Activated CD4-positive, alpha-beta T cell treated with anti-CD3 and anti-CD28 coated beads for 36 hours (primary cell): Measurements from ENCODE around the gene PCDHGB4. TPM values are rescaled to one million over a fixed set of nuclear protein-coding genes. Genes with fewer than 3 reads are reported as not detected.
"Not testable (repeated sequence)": the region's sequence is repeated elsewhere in the genome, so short reads cannot be mapped to it uniquely, and the experiment has no call there.

Experiments
- ATAC-seq: fragments of 200-7000 bp; cut with Tn5 transposase; one replicate; pipeline ENCODE4 v1.10.0; 2021; ENCODE audit warnings: mild to moderate bottlenecking, moderate library complexity
- CTCF ChIA-PET: fragments of 350-600 bp; sonication (Branson Sonifier 250); formaldehyde crosslinking; loops from one replicate; lab custom pipeline; 2021; ENCODE audit warnings: antibody characterized with exemption; lab: Charles Lee
- POLR2A ChIA-PET: fragments of 350-600 bp; sonication (Branson Sonifier 250); formaldehyde crosslinking; loops from one replicate; lab custom pipeline; 2021; ENCODE audit warnings: antibody characterized with exemption, inconsistent platforms; lab: Charles Lee
- DNase-seq: peaks from one replicate; pipeline ENCODE4 v3.0.0-alpha.2; 2020
- H3K27ac Mint-ChIP-seq: one replicate; pipeline ENCODE4 v1.8.0; 2021; ENCODE audit warnings: mixed read lengths
- H3K27me3 Mint-ChIP-seq: one replicate; pipeline ENCODE4 v1.8.0; 2021; ENCODE audit warnings: mixed read lengths
- H3K36me3 Mint-ChIP-seq: one replicate; pipeline ENCODE4 v1.8.0; 2021; ENCODE audit warnings: low read depth, mixed read lengths
- H3K4me1 Mint-ChIP-seq: one replicate; pipeline ENCODE4 v1.8.0; 2021; ENCODE audit warnings: mixed read lengths
- H3K4me3 Mint-ChIP-seq: one replicate; pipeline ENCODE4 v1.8.0; 2021; ENCODE audit warnings: mild to moderate bottlenecking, moderate library complexity, mixed read lengths
- H3K9me3 Mint-ChIP-seq: one replicate; pipeline ENCODE4 v1.8.0; 2021; ENCODE audit warnings: low read depth, mixed read lengths
- intact Hi-C, 2 experiments: fragments of 100-400 bp; cut with DNase I in 1 of 2; cut with micrococcal nuclease in 1 of 2; formaldehyde crosslinking; loops; one replicate each; pipeline versions ENCODE4 v1.14.2 to v1.15.1; 2022 to 2024; cut with DNase I, micrococcal nuclease
- total RNA-seq, 2 experiments: library from RNA; stranded (reverse); gene quantifications; one replicate each; pipeline ENCODE4 v1.2.3, GENCODE V29; 2021

PCDHGB4 gene
- total RNA-seq, 2 experiments from 2014 or later: 0.09 TPM; not detected in 1

DNA sequence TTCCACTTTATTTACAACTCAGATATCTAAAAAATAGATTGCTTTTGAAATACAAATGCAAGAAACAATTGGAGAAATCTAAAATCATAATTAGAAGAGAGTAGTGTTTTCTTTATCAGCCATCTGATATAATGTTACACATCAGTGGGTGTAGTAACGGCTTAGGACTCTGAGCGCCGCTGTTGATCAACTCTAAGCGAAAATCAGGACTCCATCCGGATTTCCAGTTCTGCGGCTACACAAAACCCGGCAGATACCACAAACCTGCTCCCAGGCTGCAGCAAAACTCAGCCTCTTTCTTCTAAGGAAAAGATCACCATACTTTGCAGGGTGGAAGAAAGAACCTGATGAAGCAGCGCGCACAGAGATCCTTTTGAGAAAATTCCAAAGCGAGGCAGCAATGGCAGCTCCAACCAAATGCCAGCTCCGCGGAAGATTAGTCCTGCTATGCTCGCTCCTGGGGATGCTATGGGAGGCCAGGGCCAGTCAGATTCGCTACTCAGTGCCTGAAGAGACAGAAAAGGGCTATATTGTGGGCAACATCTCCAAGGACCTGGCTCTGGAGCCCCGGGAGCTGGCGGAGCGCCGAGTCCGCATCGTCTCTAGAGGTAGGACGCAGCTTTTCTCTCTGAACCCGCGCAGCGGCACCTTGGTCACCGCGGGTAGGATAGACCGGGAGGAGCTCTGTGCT, 15.2 kb downstream of the PCDHGB4 start, which contains the start of gene PCDHGA9:
Gene PCDHGA9 (plus strand): TSS at position 226 of the 691 bp plus-strand sequence. CDS start 175 bp downstream, at position 401.
- peak; percentile 46 for DNase-seq
- peaks cover 56% of the 10 kb centered on the region for H3K27me3 Mint-ChIP-seq
- H3K36me3 Mint-ChIP-seq: peaks cover 11% of the 10 kb centered on the region
- POLR2A ChIA-PET: no interaction called here
- CTCF ChIA-PET: interaction anchor here (0.6 to 1.5 kb wide), 12 partner anchors 10 to 956 kb away, joined by 3 to 15 read pairs (median 4); partner anchors contain the start of genes PCDHGA10, PCDHGA11 and PCDHGB7
- peaks cover 10% of the 10 kb centered on the region for H3K9me3 Mint-ChIP-seq
- intact Hi-C loops: loop anchor here in 1 of 2 experiments (10.0 kb wide), 1 partner anchor 528 kb away; the partner anchor contains the start of gene PCDHA12
- no peak within 1 kb of the TSS for H3K27ac Mint-ChIP-seq
- no peak within 1 kb of the TSS for H3K4me3 Mint-ChIP-seq
- H3K4me1 Mint-ChIP-seq: no peaks in the 10 kb centered on the region
- no peak for ATAC-seq

DNA sequence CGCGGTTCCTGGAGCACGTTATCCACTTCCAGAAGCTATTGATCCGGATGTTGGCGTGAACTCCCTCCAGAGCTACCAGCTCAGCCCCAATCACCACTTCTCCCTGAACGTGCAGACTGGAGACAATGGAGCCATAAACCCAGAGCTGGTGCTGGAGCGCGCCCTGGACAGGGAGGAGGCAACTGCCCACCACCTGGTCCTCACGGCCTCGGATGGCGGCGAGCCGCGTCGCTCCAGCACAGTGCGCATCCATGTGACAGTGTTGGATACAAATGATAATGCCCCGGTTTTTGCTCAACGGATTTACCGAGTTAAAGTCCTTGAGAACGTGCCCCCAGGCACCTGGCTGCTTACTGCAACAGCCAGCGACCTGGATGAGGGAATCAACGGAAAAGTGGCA, 15.9 kb downstream of the PCDHGB4 start:
- Mint-ChIP-seq H3K36me3 (peaks cover 13% of the 10 kb centered on the region), H3K27ac (no peak overlapping the region), H3K27me3 (peaks cover 62% of the 10 kb centered on the region), H3K4me3 (no peak overlapping the region), H3K4me1 (no peaks in the 10 kb centered on the region), H3K9me3 (peaks cover 12% of the 10 kb centered on the region)
- DNase-seq: no peak
- POLR2A ChIA-PET: no interaction called here
- intact Hi-C loops: loop anchor here in 1 of 2 experiments (10.0 kb wide), 1 partner anchor 529 kb away; the partner anchor contains the start of gene PCDHA12
- CTCF ChIA-PET: interaction anchor here (0.6 to 1.5 kb wide), 12 partner anchors 10 to 207 kb away, joined by 3 to 15 read pairs (median 4); partner anchors contain the start of genes PCDHGA10, PCDHGA11 and PCDHGB7
- ATAC-seq: no peak

DNA sequence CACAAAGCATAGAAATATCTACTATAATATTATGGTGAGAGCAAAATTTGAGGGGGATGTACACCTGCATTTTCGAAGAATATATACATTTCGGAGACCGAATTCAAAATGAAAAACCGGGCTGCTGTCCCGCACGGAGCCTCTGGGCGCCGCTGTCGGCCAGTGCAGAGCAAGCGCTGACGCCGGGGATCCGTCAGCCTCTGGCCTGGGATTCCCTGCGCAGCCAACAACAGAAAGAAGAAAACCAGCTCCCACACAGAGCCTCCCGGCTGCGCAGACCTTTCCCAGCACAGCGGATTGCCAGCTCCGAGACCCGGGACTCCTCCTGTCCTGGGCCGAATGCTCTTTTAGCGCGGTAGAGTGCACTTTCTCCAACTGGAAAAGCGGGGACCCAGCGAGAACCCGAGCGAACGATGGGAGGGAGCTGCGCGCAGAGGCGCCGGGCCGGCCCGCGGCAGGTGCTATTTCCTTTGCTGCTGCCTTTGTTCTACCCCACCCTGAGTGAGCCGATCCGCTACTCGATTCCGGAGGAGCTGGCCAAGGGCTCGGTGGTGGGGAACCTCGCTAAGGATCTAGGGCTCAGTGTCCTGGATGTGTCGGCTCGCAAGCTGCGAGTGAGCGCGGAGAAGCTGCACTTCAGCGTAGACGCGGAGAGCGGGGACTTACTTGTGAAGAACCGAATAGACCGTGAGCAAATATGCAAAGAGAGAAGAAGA, 20.4 kb downstream of the PCDHGB4 start, which contains the start of gene PCDHGB6:
Gene PCDHGB6 (plus strand): TSS at position 232 of the 716 bp plus-strand sequence. CDS start 182 bp downstream, at position 414.
- peaks cover 16% of the 10 kb centered on the region for H3K36me3 Mint-ChIP-seq
- peak; percentile 80 for ATAC-seq
- H3K9me3 Mint-ChIP-seq: peaks cover 19% of the 10 kb centered on the region
- H3K4me3 Mint-ChIP-seq: peak within 1 kb of the TSS; percentile 48
- H3K27me3 Mint-ChIP-seq: peaks cover 60% of the 10 kb centered on the region
- POLR2A ChIA-PET, H3K4me1 Mint-ChIP-seq, H3K27ac Mint-ChIP-seq: not testable (repeated sequence)
- peak; percentile 74 for DNase-seq
- CTCF ChIA-PET: interaction anchor here (1.0 to 3.9 kb wide), 17 partner anchors 9 to 226 kb away, joined by 3 to 23 read pairs (median 4); partner anchors contain the start of genes DIAPH1, PCDHGA1, PCDHGA11 and PCDHGA12
- intact Hi-C loops: loop anchor here (5.0 to 10.0 kb wide), 2 partner anchors 36 to 533 kb away; partner anchors contain the start of genes PCDHGA6 (in 2 of the 2), PCDHGB3 (in 2 of the 2) and PCDHA12 (in 1 of the 2)

DNA sequence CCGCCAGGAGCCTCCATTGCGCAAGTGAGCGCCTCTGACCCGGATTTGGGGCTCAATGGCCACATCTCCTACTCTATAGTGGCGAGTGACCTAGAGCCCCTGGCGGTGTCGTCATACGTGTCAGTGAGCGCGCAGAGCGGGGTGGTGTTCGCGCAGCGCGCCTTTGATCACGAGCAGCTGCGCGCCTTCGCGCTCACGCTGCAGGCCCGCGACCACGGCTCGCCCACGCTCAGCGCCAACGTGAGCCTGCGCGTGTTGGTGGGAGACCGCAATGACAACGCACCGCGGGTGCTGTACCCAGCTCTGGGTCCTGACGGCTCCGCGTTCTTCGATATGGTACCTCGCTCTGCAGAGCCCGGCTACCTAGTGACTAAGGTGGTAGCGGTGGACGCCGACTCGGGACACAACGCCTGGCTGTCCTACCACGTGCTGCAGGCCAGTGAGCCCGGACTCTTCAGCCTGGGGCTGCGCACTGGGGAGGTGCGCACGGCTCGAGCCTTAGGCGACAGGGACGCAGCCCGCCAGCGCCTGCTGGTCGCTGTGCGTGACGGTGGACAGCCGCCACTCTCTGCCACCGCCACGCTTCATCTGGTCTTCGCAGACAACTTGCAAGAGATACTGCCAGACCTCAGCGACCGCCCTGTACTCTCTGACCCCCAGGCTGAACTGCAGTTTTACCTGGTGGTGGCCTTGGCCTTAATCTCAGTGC, 22.3 kb downstream of the PCDHGB4 start:
- Mint-ChIP-seq H3K36me3 (peaks cover 16% of the 10 kb centered on the region), H3K4me1 (peaks cover 8% of the 10 kb centered on the region), H3K9me3 (peaks cover 19% of the 10 kb centered on the region), H3K27ac (no peak overlapping the region), H3K27me3 (peaks cover 63% of the 10 kb centered on the region), H3K4me3 (no peak overlapping the region)
- POLR2A ChIA-PET: no interaction called here
- ATAC-seq (no peak), DNase-seq (no peak)
- CTCF ChIA-PET: interaction anchor here (0.7 kb wide), 1 partner anchor 71 kb away, joined by 3 read pairs; no protein-coding TSS in a partner anchor
- intact Hi-C loops: loop anchor here (5.0 to 10.0 kb wide), 2 partner anchors 37 to 535 kb away; partner anchors contain the start of genes PCDHGA6 (in 2 of the 2), PCDHGB3 (in 2 of the 2) and PCDHA12 (in 1 of the 2)

DNA sequence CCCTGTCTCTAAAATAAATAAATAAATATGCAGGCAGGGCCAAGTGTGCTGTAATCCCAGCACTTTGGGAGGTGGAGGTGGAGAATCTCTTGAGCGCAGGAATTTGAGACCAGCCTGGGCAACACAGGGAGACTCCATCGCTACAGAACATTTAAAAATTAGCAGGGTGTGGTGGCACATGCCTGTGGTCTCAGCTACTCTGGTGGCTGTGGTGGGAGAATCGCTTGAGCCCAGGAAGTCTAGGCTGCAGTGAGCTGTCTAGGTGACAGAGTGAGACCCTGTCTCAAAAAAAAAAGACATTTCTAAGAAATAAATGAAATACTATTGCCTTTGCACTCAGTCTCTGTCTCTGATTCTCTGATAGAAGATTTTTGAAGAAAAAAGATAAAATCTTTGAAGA, 24.1 kb downstream of the PCDHGB4 start:
- H3K4me1 Mint-ChIP-seq: peaks cover 8% of the 10 kb centered on the region
- ATAC-seq (no peak), DNase-seq (no peak)
- peaks cover 16% of the 10 kb centered on the region for H3K9me3 Mint-ChIP-seq
- no peak overlapping the region for H3K27ac Mint-ChIP-seq
- peaks cover 21% of the 10 kb centered on the region for H3K36me3 Mint-ChIP-seq
- intact Hi-C loops: no loop called here
- peaks cover 62% of the 10 kb centered on the region for H3K27me3 Mint-ChIP-seq
- CTCF ChIA-PET: interaction anchor here (1.8 to 3.8 kb wide), 3 partner anchors 10 to 198 kb away, joined by 5 to 23 read pairs (median 19); partner anchors contain the start of genes PCDHB13 and PCDHGA11
- no peak overlapping the region for H3K4me3 Mint-ChIP-seq
- POLR2A ChIA-PET: no interaction called here

DNA sequence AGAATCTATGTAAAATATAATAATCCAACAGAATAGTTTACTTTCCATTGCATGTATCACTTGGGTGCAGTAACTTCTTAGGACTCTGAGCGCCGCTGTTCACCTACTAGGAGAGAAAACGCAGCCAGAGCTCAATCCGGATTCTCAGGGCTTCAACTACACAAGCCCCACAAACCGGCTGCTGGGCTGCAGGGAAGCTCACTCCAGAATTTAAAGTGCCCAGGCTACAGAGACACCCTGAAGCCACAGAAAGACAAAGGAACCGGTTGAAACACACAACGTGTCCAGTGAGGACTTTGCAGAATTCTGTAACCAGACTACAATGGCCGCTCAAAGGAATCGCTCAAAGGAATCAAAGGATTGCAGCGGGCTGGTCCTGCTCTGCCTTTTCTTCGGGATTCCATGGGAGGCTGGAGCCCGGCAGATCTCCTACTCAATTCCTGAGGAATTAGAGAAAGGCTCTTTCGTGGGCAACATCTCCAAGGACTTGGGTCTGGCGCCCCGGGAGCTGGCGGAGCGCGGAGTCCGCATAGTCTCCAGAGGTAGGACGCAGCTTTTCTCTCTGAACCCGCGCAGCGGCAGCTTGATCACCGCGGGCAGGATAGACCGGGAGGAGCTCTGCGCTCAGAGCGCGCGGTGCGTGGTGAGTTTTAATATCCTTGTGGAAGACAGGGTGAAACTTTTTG, 25.5 kb downstream of the PCDHGB4 start, which contains the start of gene PCDHGA10:
Gene PCDHGA10 (plus strand): TSS at position 134 of the 686 bp plus-strand sequence. CDS start 189 bp downstream, at position 323.
- peak within 1 kb of the TSS; percentile 62 for H3K4me3 Mint-ChIP-seq
- peak; percentile 74 for DNase-seq
- POLR2A ChIA-PET: no interaction called here
- H3K27ac Mint-ChIP-seq: no peak within 1 kb of the TSS
- H3K27me3 Mint-ChIP-seq: peaks cover 63% of the 10 kb centered on the region
- H3K9me3 Mint-ChIP-seq: peaks cover 15% of the 10 kb centered on the region
- intact Hi-C loops: loop anchor here (1.0 to 2.0 kb wide), 5 partner anchors 99 to 152 kb away; no protein-coding TSS in a partner anchor
- H3K36me3 Mint-ChIP-seq: peaks cover 23% of the 10 kb centered on the region
- CTCF ChIA-PET: interaction anchor here (0.6 to 3.8 kb wide), 33 partner anchors 8 to 200 kb away, joined by 3 to 46 read pairs (median 6); partner anchors contain the start of genes PCDHB13, PCDHGA11, PCDHGA12 and PCDHGA3
- H3K4me1 Mint-ChIP-seq: peaks cover 10% of the 10 kb centered on the region
- peak; percentile 76 for ATAC-seq

DNA sequence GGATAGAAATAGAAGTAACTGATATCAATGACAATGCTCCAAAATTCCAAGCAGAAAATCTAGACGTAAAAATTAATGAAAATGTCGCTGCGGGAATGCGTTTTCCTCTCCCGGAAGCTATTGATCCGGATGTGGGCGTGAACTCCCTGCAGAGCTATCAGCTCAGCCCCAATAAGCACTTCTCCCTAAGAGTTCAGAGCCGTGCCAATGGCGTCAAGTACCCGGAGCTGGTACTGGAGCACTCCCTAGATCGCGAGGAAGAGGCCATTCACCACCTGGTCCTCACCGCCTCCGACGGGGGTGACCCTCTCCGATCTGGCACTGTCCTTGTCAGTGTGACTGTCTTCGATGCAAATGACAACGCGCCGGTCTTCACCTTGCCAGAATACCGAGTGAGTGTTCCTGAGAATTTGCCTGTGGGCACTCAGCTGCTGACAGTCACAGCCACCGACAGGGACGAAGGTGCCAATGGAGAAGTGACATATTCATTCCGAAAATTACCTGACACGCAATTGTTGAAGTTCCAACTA, 26.1 kb downstream of the PCDHGB4 start:
- ATAC-seq (no peak), DNase-seq (no peak)
- intact Hi-C loops: loop anchor here (1.0 to 2.0 kb wide), 5 partner anchors 99 to 151 kb away; no protein-coding TSS in a partner anchor
- H3K4me1 Mint-ChIP-seq: peaks cover 10% of the 10 kb centered on the region
- H3K27me3 Mint-ChIP-seq: peaks cover 65% of the 10 kb centered on the region
- H3K27ac Mint-ChIP-seq: no peak overlapping the region
- POLR2A ChIA-PET: no interaction called here
- peak overlapping the region; percentile 62 for H3K4me3 Mint-ChIP-seq
- peaks cover 28% of the 10 kb centered on the region for H3K36me3 Mint-ChIP-seq
- CTCF ChIA-PET: interaction anchor here (0.7 to 3.8 kb wide), 31 partner anchors 8 to 200 kb away, joined by 3 to 46 read pairs (median 6); partner anchors contain the start of genes PCDHB13, PCDHGA11, PCDHGA12 and PCDHGA3
- H3K9me3 Mint-ChIP-seq: peaks cover 19% of the 10 kb centered on the region

DNA sequence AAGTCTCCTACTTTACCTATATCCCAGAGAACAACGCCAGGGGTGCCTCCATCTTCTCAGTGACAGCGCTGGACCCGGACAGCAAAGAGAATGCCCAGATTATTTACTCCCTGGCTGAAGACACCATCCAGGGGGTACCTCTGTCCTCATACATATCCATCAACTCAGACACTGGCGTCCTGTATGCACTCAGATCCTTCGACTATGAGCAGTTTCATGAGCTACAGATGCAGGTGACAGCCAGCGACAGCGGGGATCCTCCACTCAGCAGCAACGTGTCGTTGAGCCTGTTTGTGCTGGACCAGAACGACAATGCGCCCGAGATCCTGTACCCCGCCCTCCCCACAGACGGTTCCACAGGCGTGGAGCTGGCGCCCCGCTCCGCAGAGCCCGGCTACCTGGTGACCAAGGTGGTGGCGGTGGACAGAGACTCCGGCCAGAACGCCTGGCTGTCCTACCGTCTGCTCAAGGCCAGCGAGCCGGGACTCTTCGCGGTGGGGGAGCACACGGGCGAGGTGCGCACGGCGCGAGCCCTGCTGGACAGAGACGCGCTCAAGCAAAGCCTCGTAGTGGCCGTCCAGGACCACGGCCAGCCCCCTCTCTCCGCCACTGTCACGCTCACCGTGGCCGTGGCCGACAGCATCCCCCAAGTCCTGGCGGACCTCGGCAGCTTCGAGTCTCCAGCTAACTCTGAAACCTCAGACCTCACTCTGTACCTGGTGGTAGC, 27.2 kb downstream of the PCDHGB4 start:
- Mint-ChIP-seq H3K27me3 (peaks cover 64% of the 10 kb centered on the region), H3K36me3 (peaks cover 29% of the 10 kb centered on the region), H3K9me3 (peaks cover 17% of the 10 kb centered on the region)
- H3K4me1 Mint-ChIP-seq, H3K4me3 Mint-ChIP-seq, H3K27ac Mint-ChIP-seq, intact Hi-C loops, ATAC-seq, POLR2A ChIA-PET, DNase-seq: not testable (repeated sequence)
- CTCF ChIA-PET: interaction anchor here (0.8 to 3.4 kb wide), 5 partner anchors 16 to 143 kb away, joined by 3 to 46 read pairs (median 23); partner anchors contain the start of gene PCDHGA12

DNA sequence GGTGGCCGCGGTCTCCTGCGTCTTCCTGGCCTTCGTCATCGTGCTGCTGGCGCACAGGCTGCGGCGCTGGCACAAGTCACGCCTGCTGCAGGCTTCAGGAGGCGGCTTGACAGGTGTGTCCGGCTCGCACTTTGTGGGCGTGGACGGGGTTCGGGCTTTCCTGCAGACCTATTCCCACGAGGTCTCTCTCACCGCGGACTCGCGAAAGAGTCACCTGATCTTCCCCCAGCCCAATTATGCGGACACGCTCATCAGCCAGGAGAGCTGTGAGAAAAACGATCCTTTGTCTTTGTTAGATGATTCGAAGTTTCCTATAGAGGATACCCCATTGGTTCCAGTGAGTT, 27.7 kb downstream of the PCDHGB4 start:
- H3K4me1 Mint-ChIP-seq, H3K27ac Mint-ChIP-seq, H3K4me3 Mint-ChIP-seq, POLR2A ChIA-PET, ATAC-seq, intact Hi-C loops, DNase-seq: not testable (repeated sequence)
- Mint-ChIP-seq H3K27me3 (peaks cover 67% of the 10 kb centered on the region), H3K9me3 (peaks cover 19% of the 10 kb centered on the region), H3K36me3 (peaks cover 30% of the 10 kb centered on the region)
- CTCF ChIA-PET: interaction anchor here (1.6 to 3.4 kb wide), 3 partner anchors 12 to 77 kb away, joined by 4 to 23 read pairs (median 10); partner anchors contain the start of genes PCDHGA12, PCDHGA2 and PCDHGA9
